Naive B cell (primary cell): ENCODE results near the gene FHIP1B. TPM values are rescaled to one million over a fixed set of nuclear protein-coding genes. Genes with fewer than 3 reads are reported as not detected.
"Not testable (repeated sequence)": the region's sequence is repeated elsewhere in the genome, so short reads cannot be mapped to it uniquely, and the experiment has no call there.

Experiments
- ATAC-seq, 2 donors: fragments of 150-1000 bp; cut with Tn5 transposase; 2 replicates each; pipeline ENCODE4 v1.10.0; 2021; ENCODE audit warnings: low read depth in 2 of 2, mild to moderate bottlenecking in 2 of 2, moderate library complexity in 2 of 2
- DNase-seq: peaks from one replicate; pipeline ENCODE4 v3.0.0; 2022
- H3K27ac Mint-ChIP-seq, 6 donors: one replicate each; pipeline ENCODE4 v1.8.0; 2020 to 2022; ENCODE audit warnings: mild to moderate bottlenecking in 6 of 6, mixed read lengths in 6 of 6, moderate library complexity in 5 of 6, inconsistent platforms in 2 of 6
- H3K27me3 Mint-ChIP-seq, 3 donors: one replicate each; pipeline ENCODE4 v1.8.0; 2021 to 2022; ENCODE audit warnings: mixed read lengths in 3 of 3, mild to moderate bottlenecking in 1 of 3
- H3K36me3 Mint-ChIP-seq, 2 donors: one replicate each; pipeline ENCODE4 v1.8.0; 2020 to 2022; ENCODE audit warnings: mixed read lengths in 2 of 2, inconsistent platforms in 1 of 2, mild to moderate bottlenecking in 1 of 2
- H3K4me1 Mint-ChIP-seq, 3 donors: one replicate each; pipeline ENCODE4 v1.8.0; 2020 to 2022; ENCODE audit warnings: mixed read lengths in 3 of 3, inconsistent platforms in 1 of 3, mild to moderate bottlenecking in 1 of 3, moderate library complexity in 1 of 3
- H3K4me3 Mint-ChIP-seq, 8 donors: one replicate each; pipeline ENCODE4 v1.8.0; 2020 to 2022; ENCODE audit warnings: mild to moderate bottlenecking in 8 of 8, mixed read lengths in 8 of 8, moderate library complexity in 8 of 8, inconsistent platforms in 2 of 8
- H3K9me3 Mint-ChIP-seq, 7 donors: one replicate each; pipeline ENCODE4 v1.8.0; 2020 to 2022; ENCODE audit warnings: mixed read lengths in 7 of 7, mild to moderate bottlenecking in 5 of 7, inconsistent platforms in 2 of 7, moderate library complexity in 1 of 7
- polyA plus RNA-seq, 6 donors: library from polyadenylated mRNA; unstranded; fragments of 300-500 nt; fragmentation: Illumina TruSeq; gene quantifications; one replicate each; pipeline ENCODE4 v1.2.3, GENCODE V29; 2021; ENCODE audit warnings: low read depth in 6 of 6

Gene FHIP1B
- polyA plus RNA-seq, 6 donors from 2014 or later: 6.4 to 19.5 (median 10.1) TPM

DNA sequence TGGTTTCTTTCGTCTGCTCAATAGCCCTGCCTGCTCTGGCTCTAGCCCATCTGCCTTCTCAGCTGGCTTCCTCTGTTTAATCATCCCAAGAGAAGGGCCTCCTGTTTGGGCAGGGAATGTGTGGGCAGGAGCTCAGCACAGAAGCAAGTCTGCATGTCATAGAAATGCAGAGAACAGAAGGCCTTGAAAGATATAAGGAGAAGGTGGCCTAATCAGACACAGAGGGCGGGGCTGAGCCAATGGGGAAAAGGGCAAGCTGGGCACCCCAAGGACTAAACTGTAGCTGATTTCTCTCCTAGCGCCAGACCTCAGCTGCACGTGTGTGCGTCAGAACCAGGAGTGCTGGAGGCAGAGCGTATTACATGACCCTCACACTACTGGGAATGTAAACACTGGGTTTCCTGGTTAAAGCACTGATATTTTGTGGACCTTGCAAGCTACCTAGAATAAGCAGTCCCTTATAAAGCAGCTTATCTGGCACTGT lies 17.6 kb upstream of the FHIP1B start:
- no peak for ATAC-seq
- no peak for DNase-seq
- peak overlapping the region in 1 of 6 donors; percentile 16 for H3K27ac Mint-ChIP-seq
- peaks cover 0 to 18% (median 0%) of the 10 kb centered on the region in 3 donors for H3K27me3 Mint-ChIP-seq
- no peak overlapping the region for H3K4me3 Mint-ChIP-seq
- peaks cover 0 to 10% (median 3%) of the 10 kb centered on the region in 7 donors for H3K9me3 Mint-ChIP-seq
- no peaks in the 10 kb centered on the region for H3K36me3 Mint-ChIP-seq
- no peaks in the 10 kb centered on the region for H3K4me1 Mint-ChIP-seq

DNA sequence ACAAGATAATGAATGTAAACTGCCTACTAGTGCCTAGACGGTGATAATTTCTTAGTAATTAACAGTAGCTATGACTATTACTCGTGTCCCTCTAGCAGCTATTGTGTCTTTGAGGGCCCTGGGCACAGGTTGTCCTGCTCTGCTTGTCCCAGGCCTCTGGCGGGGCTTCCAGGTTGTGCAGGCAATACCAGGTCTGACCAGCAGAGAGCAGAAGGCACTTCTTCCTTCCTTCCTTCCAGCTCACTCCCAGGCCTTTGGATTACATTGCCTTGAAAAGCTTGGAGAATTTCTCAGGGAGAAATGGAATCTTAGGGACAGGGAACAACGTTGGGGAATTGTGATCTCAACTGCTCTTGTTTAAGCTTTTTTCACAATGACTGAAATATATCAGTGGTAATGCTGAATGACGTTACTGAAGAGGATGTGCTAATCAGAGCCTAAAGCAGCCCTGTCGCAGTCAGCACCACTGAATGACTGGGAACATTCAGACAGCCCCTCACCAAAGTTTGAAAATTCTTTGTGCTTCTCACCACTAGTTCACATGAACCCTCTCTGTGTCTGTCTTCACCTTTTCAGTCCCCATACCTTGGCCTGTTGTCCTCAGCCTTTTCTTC lies 16.8 kb upstream of the FHIP1B start:
- DNase-seq (no peak), ATAC-seq (peak; percentile 34 to 52)
- H3K36me3 Mint-ChIP-seq: no peaks in the 10 kb centered on the region
- peaks cover 0 to 18% (median 0%) of the 10 kb centered on the region in 3 donors for H3K27me3 Mint-ChIP-seq
- no peak overlapping the region for H3K4me3 Mint-ChIP-seq
- H3K27ac Mint-ChIP-seq: no peak overlapping the region
- H3K9me3 Mint-ChIP-seq: peaks cover 0 to 10% (median 3%) of the 10 kb centered on the region in 7 donors
- no peaks in the 10 kb centered on the region for H3K4me1 Mint-ChIP-seq

GRCh38 chr11:6249770-6250555 lies 15.5 kb upstream of the FHIP1B start:
- Mint-ChIP-seq H3K27ac (peak overlapping the region in 1 of 6 donors; percentile 62), H3K9me3 (peaks cover 0 to 10% (median 3%) of the 10 kb centered on the region in 7 donors), H3K4me1 (no peaks in the 10 kb centered on the region), H3K36me3 (no peaks in the 10 kb centered on the region), H3K27me3 (peaks cover 2 to 24% (median 4%) of the 10 kb centered on the region in 3 donors), H3K4me3 (no peak overlapping the region)
- DNase-seq (no peak), ATAC-seq (no peak)

DNA sequence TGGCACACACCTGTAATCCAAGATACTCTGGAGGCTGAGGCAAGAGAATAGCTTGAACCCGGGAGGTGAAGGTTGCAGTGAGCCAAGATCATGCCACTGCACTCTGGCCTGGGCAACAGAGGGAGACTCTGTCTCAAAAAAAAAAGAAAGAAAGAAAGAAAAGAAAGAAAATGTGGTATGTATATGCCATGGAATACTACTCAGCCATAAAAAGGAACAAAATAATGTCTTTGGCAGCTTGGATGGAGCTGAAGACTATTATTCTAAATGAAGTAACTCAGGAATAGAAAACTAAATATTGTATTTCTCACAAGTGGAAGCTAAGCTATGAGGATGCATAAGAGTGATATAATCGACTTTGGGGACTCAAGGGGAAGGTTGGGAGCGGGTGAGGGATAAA lies 14.5 kb upstream of the FHIP1B start:
- not testable (repeated sequence) for H3K36me3 Mint-ChIP-seq, DNase-seq, ATAC-seq, H3K27ac Mint-ChIP-seq, H3K9me3 Mint-ChIP-seq, H3K4me1 Mint-ChIP-seq
- H3K4me3 Mint-ChIP-seq: peak overlapping the region in 1 of 8 donors; percentile 35
- peaks cover 11 to 35% (median 13%) of the 10 kb centered on the region in 3 donors for H3K27me3 Mint-ChIP-seq

- DNase-seq: no peak
- H3K36me3 Mint-ChIP-seq: no peaks in the 10 kb centered on the region
These were observed 13.8 kb upstream of the FHIP1B start for GRCh38 chr11:6248248-6248647.

DNA sequence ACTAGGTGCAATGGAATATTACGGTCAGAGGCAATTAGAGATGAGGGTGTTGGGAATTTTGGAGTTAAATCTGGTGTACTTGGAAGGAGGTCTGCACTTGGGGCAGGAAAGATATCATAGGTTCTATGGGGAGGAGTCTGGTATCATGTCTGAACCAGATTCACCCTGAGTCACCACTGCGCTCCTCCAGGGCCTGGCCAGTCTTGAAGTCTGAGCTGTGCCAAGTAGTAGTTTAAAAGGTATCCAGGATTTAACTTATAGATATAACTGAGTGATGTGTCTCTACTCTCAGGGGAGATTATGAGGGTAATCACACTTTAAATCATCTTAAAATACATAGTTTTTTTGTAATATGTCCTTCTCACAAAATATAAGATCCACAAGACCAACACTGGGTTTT lies 11.1 kb upstream of the FHIP1B start:
- H3K27me3 Mint-ChIP-seq: peaks cover 30 to 62% (median 34%) of the 10 kb centered on the region in 3 donors
- peaks cover 0 to 2% (median 0%) of the 10 kb centered on the region in 3 donors for H3K4me1 Mint-ChIP-seq
- H3K27ac Mint-ChIP-seq: peak overlapping the region in 1 of 6 donors; percentile 79
- no peaks in the 10 kb centered on the region for H3K36me3 Mint-ChIP-seq
- ATAC-seq: no peak
- H3K4me3 Mint-ChIP-seq: no peak overlapping the region
- peaks cover 0 to 10% (median 3%) of the 10 kb centered on the region in 7 donors for H3K9me3 Mint-ChIP-seq
- DNase-seq: no peak

More at GRCh38 chr11:6248248-6248647, 13.8 kb upstream of the FHIP1B start:
- Mint-ChIP-seq H3K9me3 (peaks cover 0 to 10% (median 3%) of the 10 kb centered on the region in 7 donors), H3K4me1 (no peaks in the 10 kb centered on the region), H3K27me3 (peaks cover 15 to 41% (median 19%) of the 10 kb centered on the region in 3 donors), H3K4me3 (no peak overlapping the region), H3K27ac (no peak overlapping the region)
- ATAC-seq: no peak

- Mint-ChIP-seq H3K27me3 (peaks cover 30 to 56% (median 38%) of the 10 kb centered on the region in 3 donors), H3K4me1 (peaks cover 0 to 3% (median 0%) of the 10 kb centered on the region in 3 donors), H3K4me3 (no peak overlapping the region), H3K36me3 (no peaks in the 10 kb centered on the region), H3K9me3 (no peaks in the 10 kb centered on the region), H3K27ac (peak overlapping the region in 1 of 6 donors; percentile 21)
- ATAC-seq (no peak), DNase-seq (no peak)
These were observed 6.9 kb upstream of the FHIP1B start for GRCh38 chr11:6241316-6241715.

DNA sequence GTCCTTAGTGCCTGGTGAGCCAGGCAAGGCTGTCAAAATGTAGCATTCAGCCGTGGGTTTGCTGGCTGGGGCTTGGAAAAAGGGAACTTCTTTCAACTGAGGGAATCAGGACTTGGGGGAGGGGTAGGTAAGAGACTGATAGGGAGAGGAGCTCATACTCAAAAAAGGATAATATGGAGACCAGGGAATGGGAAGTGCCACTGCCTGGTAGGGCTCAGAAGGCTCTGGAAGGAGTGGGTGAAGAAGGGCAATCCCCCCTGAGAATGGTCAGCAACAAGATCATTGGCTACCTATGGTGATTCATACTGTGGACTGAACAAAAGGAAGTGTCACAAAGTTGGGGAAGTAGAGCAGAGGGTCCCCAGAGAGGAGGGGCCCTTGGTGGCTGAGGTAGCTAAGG lies 6.3 kb upstream of the FHIP1B start:
- no peaks in the 10 kb centered on the region for H3K9me3 Mint-ChIP-seq
- H3K4me3 Mint-ChIP-seq: peak overlapping the region in 1 of 8 donors; percentile 64
- peaks cover 30 to 56% (median 38%) of the 10 kb centered on the region in 3 donors for H3K27me3 Mint-ChIP-seq
- DNase-seq: no peak
- H3K27ac Mint-ChIP-seq: no peak overlapping the region
- no peaks in the 10 kb centered on the region for H3K36me3 Mint-ChIP-seq
- no peak for ATAC-seq
- H3K4me1 Mint-ChIP-seq: peaks cover 0 to 3% (median 3%) of the 10 kb centered on the region in 3 donors

DNA sequence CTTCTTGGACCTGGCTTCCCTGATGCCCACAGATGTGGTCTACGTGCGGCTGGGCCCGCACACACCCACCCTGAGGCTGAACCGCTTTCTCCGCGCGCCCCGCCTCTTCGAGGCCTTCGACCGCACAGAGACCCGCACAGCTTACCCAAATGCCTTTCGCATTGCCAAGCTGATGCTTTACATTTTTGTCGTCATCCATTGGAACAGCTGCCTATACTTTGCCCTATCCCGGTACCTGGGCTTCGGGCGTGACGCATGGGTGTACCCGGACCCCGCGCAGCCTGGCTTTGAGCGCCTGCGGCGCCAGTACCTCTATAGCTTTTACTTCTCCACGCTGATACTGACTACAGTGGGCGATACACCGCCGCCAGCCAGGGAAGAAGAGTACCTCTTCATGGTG lies 5.7 kb upstream of the FHIP1B start:
- no peak for DNase-seq
- Mint-ChIP-seq H3K27me3 (peaks cover 27 to 51% (median 37%) of the 10 kb centered on the region in 3 donors), H3K27ac (no peak overlapping the region), H3K4me1 (peaks cover 5 to 10% (median 6%) of the 10 kb centered on the region in 3 donors), H3K4me3 (no peak overlapping the region), H3K36me3 (no peaks in the 10 kb centered on the region), H3K9me3 (no peaks in the 10 kb centered on the region)
- no peak for ATAC-seq

DNA sequence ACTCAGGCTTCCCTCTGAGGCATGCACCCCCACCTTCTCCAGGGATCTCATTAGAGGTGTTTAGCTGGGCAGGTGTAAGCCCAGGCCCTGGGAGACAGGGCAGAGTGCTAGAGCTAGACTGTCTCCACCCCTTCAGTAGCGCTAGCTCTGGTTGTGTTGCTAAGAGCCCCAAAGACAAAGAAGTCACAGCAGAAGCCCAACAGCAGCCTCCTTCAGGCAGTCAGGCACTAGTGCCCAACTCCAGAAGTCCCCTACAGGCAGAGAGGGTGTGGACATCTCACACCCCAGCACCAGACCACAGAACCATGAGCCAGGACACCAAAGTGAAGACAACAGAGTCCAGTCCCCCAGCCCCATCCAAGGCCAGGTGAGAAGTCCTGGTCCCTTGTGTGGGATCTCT lies 4.5 kb upstream of the FHIP1B start, which contains the start of gene CNGA4:
CNGA4 (plus strand) TSS at position 188 of the 400 bp plus-strand sequence; CDS start at position 306, 118 bp downstream.
- Mint-ChIP-seq H3K4me1 (peaks cover 13 to 18% (median 16%) of the 10 kb centered on the region in 3 donors), H3K4me3 (no peak within 1 kb of the TSS), H3K36me3 (no peaks in the 10 kb centered on the region), H3K27ac (no peak within 1 kb of the TSS), H3K9me3 (no peaks in the 10 kb centered on the region), H3K27me3 (peaks cover 19 to 39% (median 25%) of the 10 kb centered on the region in 3 donors)
- DNase-seq (no peak), ATAC-seq (no peak)

DNA sequence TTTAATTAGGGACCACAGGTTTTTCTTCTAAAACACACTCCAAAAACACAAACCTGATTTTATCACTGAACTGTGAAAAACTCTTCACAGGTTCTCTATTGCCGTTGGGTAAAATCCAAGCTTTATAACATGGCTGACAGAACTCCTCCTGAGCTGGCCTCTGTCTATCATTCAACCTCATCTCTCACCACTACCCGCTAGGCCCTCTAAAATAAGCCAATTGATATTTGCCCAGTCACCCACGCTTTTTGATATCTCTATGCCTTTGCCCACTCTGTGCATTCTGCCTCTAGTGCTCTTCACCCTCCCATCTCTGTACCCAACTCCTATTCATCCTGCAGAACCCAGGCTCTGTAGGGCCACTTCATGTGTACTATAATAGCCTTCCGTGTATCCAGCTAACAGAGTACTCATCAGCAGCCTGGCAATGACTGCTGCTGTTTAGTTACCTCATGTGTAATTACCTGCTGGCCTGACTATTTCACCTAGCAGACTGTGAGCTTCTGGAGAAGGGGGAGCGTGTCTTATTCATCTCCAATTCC lies 3.4 kb upstream of the FHIP1B start:
- no peaks in the 10 kb centered on the region for H3K36me3 Mint-ChIP-seq
- ATAC-seq (no peak), DNase-seq (no peak)
- H3K27me3 Mint-ChIP-seq: peaks cover 11 to 28% (median 14%) of the 10 kb centered on the region in 3 donors
- H3K4me1 Mint-ChIP-seq: peaks cover 19 to 27% (median 20%) of the 10 kb centered on the region in 3 donors
- H3K27ac Mint-ChIP-seq: no peak overlapping the region
- H3K9me3 Mint-ChIP-seq: no peaks in the 10 kb centered on the region
- H3K4me3 Mint-ChIP-seq: no peak overlapping the region

DNA sequence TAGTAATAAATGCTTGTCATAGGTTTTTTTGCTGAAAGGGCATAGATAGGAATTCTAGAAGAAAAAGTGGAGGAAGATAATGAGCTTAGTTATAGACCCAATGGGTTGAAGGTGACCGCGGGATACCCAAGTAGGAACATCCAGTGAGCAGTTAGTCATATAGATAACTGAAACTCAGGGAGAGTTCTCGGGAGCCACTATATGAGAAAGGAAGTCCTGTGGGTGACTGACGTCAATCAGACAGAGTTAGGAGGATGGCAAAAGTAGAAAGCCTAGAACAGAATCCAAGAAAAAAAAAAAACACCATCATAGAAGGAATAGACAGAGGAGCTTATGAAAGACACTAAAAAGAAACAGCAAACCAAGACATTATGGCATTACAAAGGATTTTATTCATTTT lies 2.8 kb upstream of the FHIP1B start:
- H3K27ac Mint-ChIP-seq: no peak overlapping the region
- peaks cover 19 to 27% (median 21%) of the 10 kb centered on the region in 3 donors for H3K4me1 Mint-ChIP-seq
- H3K36me3 Mint-ChIP-seq: no peaks in the 10 kb centered on the region
- DNase-seq (no peak), ATAC-seq (no peak)
- H3K27me3 Mint-ChIP-seq: peaks cover 5 to 25% (median 12%) of the 10 kb centered on the region in 3 donors
- no peaks in the 10 kb centered on the region for H3K9me3 Mint-ChIP-seq
- no peak overlapping the region for H3K4me3 Mint-ChIP-seq

- DNase-seq: no peak
- Mint-ChIP-seq H3K36me3 (no peaks in the 10 kb centered on the region), H3K4me3 (peak overlapping the region in 7 of 8 donors; percentile 91 to 100 (median 99)), H3K27ac (peak overlapping the region; percentile 92 to 100 (median 98)), H3K9me3 (no peaks in the 10 kb centered on the region), H3K4me1 (peaks cover 34 to 38% (median 36%) of the 10 kb centered on the region in 3 donors), H3K27me3 (peaks cover 0 to 2% (median 0%) of the 10 kb centered on the region in 3 donors)
- no peak for ATAC-seq
These were observed 451 bp downstream of the FHIP1B start for GRCh38 chr11:6233984-6234386.
